ENCODE data around the gene RETREG3. TPM values are rescaled to one million over a fixed set of nuclear protein-coding genes. Genes with fewer than 3 reads are reported as not detected.

The RETREG3 gene
- total and polyA plus RNA-seq, 2 of the 13 experiments (the other 11 are each of a cell fraction or from before 2014, with no cell fraction given), result 47.0 to 55.8 TPM

GRCh38 chr17:42536048-42536371, 73.2 kb downstream of the RETREG3 start, which contains the start of gene NAGLU (continued):
- TF ChIP-seq ZBTB49 (CRISPR knock-in tag; IDR thresholded peaks at IDR 0.05; ENCODE audit: borderline replicate concordance) (no peak), YEATS4 (CRISPR knock-in tag; IDR thresholded peaks at IDR 0.05; ENCODE audit: borderline replicate concordance) (peak; percentile 56), KAT8 (CRISPR knock-in tag; IDR thresholded peaks at IDR 0.05) (peak; percentile 87), ZEB1 (IDR thresholded peaks at IDR 0.05; ENCODE audit: insufficient replicate concordance, low read depth) (no peak), ZNF879 (CRISPR knock-in tag; IDR thresholded peaks at IDR 0.05) (0 out of 2 replicates have a peak, but pooled peaks have one; percentile 7), SP140L (CRISPR knock-in tag; IDR thresholded peaks at IDR 0.05; ENCODE audit: borderline replicate concordance) (no peak), ZNF235 (CRISPR knock-in tag; IDR thresholded peaks at IDR 0.05; ENCODE audit: borderline replicate concordance) (no peak; the same call in 1 of the 2 replicates), TRAFD1 (CRISPR knock-in tag; IDR thresholded peaks at IDR 0.05; ENCODE audit: borderline replicate concordance) (no peak), ZNF12 (CRISPR knock-in tag; IDR thresholded peaks at IDR 0.05) (0 out of 2 replicates have a peak, but pooled peaks have one; percentile 12), POLR2G (IDR thresholded peaks at IDR 0.05; ENCODE audit: low read depth, low read length) (peak; percentile 89), XBP1 (CRISPR knock-in tag; IDR thresholded peaks at IDR 0.05) (no peak), SALL1 (CRISPR knock-in tag; IDR thresholded peaks at IDR 0.05) (peak; percentile 65), THAP7 (CRISPR knock-in tag; IDR thresholded peaks at IDR 0.05) (0 out of 2 replicates have a peak, but pooled peaks have one; percentile 3), ZNF792 (CRISPR knock-in tag; IDR thresholded peaks at IDR 0.05) (no peak), NR2F1 (CRISPR knock-in tag; IDR thresholded peaks at IDR 0.05) (peak in 1 of 2 experiments; percentile 39; a peak in 1 of 4 replicates), BATF2 (CRISPR knock-in tag; IDR thresholded peaks at IDR 0.05) (peak; percentile 61; the same call in 1 of the 2 replicates), ISL2 (CRISPR knock-in tag; IDR thresholded peaks at IDR 0.05) (peak; percentile 51; the same call in 1 of the 2 replicates), ZBTB46 (CRISPR knock-in tag; IDR thresholded peaks at IDR 0.05; ENCODE audit: borderline replicate concordance) (0 out of 2 replicates have a peak, but pooled peaks have one; percentile 20), ZBTB2 (CRISPR knock-in tag; IDR thresholded peaks at IDR 0.05; ENCODE audit: low read depth) (0 out of 2 replicates have a peak, but pooled peaks have one; percentile 61), SPEN (CRISPR knock-in tag; IDR thresholded peaks at IDR 0.05; ENCODE audit: low read depth) (peak; percentile 58; the same call in 1 of the 2 replicates), XRCC5 (optimal IDR thresholded peaks at IDR 0.05; ENCODE audit: low read length) (peak; percentile 37), KLF11 (CRISPR knock-in tag; IDR thresholded peaks at IDR 0.05) (peak; percentile 44; the same call in 1 of the 2 replicates)

Data from HepG2 (cell line).